Measurements from ENCODE around the gene NDUFAF4. TPM values are rescaled to one million over a fixed set of nuclear protein-coding genes. Genes with fewer than 3 reads are reported as not detected.
"Not testable (repeated sequence)": the region's sequence is repeated elsewhere in the genome, so short reads cannot be mapped to it uniquely, and the experiment has no call there.

The NDUFAF4 gene
- total RNA-seq, 1 donor from 2014 or later, result 33.3 TPM

- H3K27me3 Mint-ChIP-seq (ENCODE audit: unreplicated experiment), result no peaks in the 10 kb centered on the region
- peaks cover 4% of the 10 kb centered on the region for H3K36me3 Mint-ChIP-seq (ENCODE audit: low read depth, unreplicated experiment)
- TF ChIP-seq, protein P1, sequence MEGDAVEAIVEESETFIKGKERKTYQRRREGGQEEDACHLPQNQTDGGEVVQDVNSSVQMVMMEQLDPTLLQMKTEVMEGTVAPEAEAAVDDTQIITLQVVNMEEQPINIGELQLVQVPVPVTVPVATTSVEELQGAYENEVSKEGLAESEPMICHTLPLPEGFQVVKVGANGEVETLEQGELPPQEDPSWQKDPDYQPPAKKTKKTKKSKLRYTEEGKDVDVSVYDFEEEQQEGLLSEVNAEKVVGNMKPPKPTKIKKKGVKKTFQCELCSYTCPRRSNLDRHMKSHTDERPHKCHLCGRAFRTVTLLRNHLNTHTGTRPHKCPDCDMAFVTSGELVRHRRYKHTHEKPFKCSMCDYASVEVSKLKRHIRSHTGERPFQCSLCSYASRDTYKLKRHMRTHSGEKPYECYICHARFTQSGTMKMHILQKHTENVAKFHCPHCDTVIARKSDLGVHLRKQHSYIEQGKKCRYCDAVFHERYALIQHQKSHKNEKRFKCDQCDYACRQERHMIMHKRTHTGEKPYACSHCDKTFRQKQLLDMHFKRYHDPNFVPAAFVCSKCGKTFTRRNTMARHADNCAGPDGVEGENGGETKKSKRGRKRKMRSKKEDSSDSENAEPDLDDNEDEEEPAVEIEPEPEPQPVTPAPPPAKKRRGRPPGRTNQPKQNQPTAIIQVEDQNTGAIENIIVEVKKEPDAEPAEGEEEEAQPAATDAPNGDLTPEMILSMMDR (IDR thresholded peaks at IDR 0.05; ENCODE audit: unreplicated experiment), result no peak
- no peak overlapping the region for H3K27ac Mint-ChIP-seq (ENCODE audit: unreplicated experiment)
- H3K9me3 Mint-ChIP-seq (ENCODE audit: unreplicated experiment), result no peaks in the 10 kb centered on the region
- H3K4me1 Mint-ChIP-seq (ENCODE audit: unreplicated experiment), result peaks cover 6% of the 10 kb centered on the region
- DNase-seq (ENCODE audit: low spot score), result no peak
- no peak overlapping the region for H3K4me3 Mint-ChIP-seq (ENCODE audit: unreplicated experiment)
These were observed 8.5 kb downstream of the NDUFAF4 start for GRCh38 chr6:96889146-96889545.

- Mint-ChIP-seq H3K9me3 (ENCODE audit: unreplicated experiment) (no peaks in the 10 kb centered on the region), H3K36me3 (ENCODE audit: low read depth, unreplicated experiment) (peaks cover 4% of the 10 kb centered on the region), H3K4me3 (ENCODE audit: unreplicated experiment) (no peak overlapping the region), H3K4me1 (ENCODE audit: unreplicated experiment) (peaks cover 6% of the 10 kb centered on the region), H3K27me3 (ENCODE audit: unreplicated experiment) (no peaks in the 10 kb centered on the region), H3K27ac (ENCODE audit: unreplicated experiment) (no peak overlapping the region)
- TF ChIP-seq, protein P1 (IDR thresholded peaks at IDR 0.05; ENCODE audit: unreplicated experiment), result no peak
- no peak for DNase-seq (ENCODE audit: low spot score)
These were observed 8.9 kb downstream of the NDUFAF4 start for GRCh38 chr6:96888745-96889144.

DNA sequence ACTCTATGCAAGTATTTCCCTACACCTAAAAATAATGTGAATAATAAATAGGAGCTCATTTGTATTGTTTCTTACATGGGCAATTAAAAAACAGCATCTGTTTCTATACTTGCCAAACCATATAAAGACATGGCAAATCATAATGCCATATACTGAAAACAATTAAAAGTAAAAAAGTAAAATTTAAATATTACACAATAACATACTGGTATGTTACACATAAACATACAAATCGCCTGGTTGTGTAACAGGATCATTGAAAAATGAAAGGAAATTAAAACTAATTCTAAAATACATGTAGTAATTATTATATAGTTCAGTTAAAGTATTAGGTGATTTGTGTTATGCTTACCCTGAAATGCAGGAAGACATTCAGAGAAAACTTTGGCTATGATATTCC, 11.2 kb downstream of the NDUFAF4 start:
- H3K4me1 Mint-ChIP-seq (ENCODE audit: unreplicated experiment), result peaks cover 6% of the 10 kb centered on the region
- no peak overlapping the region for H3K27ac Mint-ChIP-seq (ENCODE audit: unreplicated experiment)
- H3K36me3 Mint-ChIP-seq (ENCODE audit: low read depth, unreplicated experiment), result peaks cover 1% of the 10 kb centered on the region
- no peaks in the 10 kb centered on the region for H3K27me3 Mint-ChIP-seq (ENCODE audit: unreplicated experiment)
- H3K9me3 Mint-ChIP-seq (ENCODE audit: unreplicated experiment), result no peaks in the 10 kb centered on the region
- TF ChIP-seq, protein P1 (IDR thresholded peaks at IDR 0.05; ENCODE audit: unreplicated experiment), result no peak
- H3K4me3 Mint-ChIP-seq (ENCODE audit: unreplicated experiment), result no peak overlapping the region
- no peak for DNase-seq (ENCODE audit: low spot score)

- H3K4me1 Mint-ChIP-seq (ENCODE audit: unreplicated experiment); H3K4me3 Mint-ChIP-seq (ENCODE audit: unreplicated experiment); H3K9me3 Mint-ChIP-seq (ENCODE audit: unreplicated experiment); H3K27me3 Mint-ChIP-seq (ENCODE audit: unreplicated experiment); DNase-seq (ENCODE audit: low spot score); H3K36me3 Mint-ChIP-seq (ENCODE audit: low read depth, unreplicated experiment); H3K27ac Mint-ChIP-seq (ENCODE audit: unreplicated experiment): not testable (repeated sequence)
These were observed 12.5 kb downstream of the NDUFAF4 start for GRCh38 chr6:96885187-96885631.

DNA sequence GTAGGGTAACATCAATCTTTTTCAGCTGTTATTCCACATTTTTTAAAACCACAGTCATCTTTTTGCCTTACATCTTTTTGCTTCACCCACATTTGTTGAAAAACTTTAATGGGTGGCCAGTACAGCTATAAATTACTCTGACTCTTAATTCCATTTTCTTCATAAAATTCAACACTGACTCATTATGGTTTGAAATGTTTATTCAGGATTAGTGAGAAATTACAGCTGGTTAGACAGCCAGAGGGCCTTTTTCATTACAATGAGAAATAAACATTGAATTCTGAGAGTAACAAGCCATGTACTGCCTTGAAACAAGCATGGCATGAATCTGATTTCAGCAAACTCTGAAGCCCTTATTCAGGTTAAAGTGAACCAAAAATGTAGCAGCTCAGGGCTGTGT, 19.5 kb downstream of the NDUFAF4 start:
- H3K27ac Mint-ChIP-seq (ENCODE audit: unreplicated experiment), result no peak overlapping the region
- no peaks in the 10 kb centered on the region for H3K9me3 Mint-ChIP-seq (ENCODE audit: unreplicated experiment)
- no peaks in the 10 kb centered on the region for H3K27me3 Mint-ChIP-seq (ENCODE audit: unreplicated experiment)
- DNase-seq (ENCODE audit: low spot score), result no peak
- no peaks in the 10 kb centered on the region for H3K4me1 Mint-ChIP-seq (ENCODE audit: unreplicated experiment)
- TF ChIP-seq, protein P1 (IDR thresholded peaks at IDR 0.05; ENCODE audit: unreplicated experiment), result no peak
- no peaks in the 10 kb centered on the region for H3K36me3 Mint-ChIP-seq (ENCODE audit: low read depth, unreplicated experiment)
- H3K4me3 Mint-ChIP-seq (ENCODE audit: unreplicated experiment), result no peak overlapping the region
